Measurements from ENCODE around the gene BICDL1. TPM values are rescaled to one million over a fixed set of nuclear protein-coding genes. Genes with fewer than 3 reads are reported as not detected.
A peak's percentile ranks its signal among the peaks of the same experiment; 100 is the strongest.

BICDL1 gene
- total RNA-seq, 1 experiment from 2014 or later: 18.2 TPM

DNA sequence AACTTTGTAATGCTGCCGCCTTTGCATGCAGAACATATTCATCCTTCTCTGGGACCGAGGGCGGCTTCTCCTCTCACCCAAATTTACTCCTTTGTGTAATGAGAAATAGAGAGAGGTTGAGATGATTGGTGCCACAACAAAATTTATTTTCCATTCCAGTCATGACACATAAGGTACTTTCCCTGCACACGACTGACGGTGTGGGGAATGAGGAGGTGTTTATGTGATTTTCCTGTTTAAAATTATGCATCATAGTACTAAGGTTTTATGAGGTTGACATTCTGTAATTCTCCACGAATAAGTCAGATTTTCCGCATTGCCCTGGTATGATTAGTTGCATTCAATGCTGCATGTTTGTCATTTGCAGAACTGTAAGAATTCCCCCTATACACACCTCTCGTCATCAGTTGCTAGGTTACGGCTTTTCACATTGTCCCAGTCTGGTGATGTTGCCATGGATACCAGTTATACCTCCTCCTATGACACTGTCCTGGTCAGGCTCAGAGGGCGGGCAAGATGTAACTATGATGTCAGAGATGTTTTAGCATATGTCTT lies 23.1 kb downstream of the BICDL1 start:
- Histone ChIP-seq H3K9ac (ENCODE audit: low read length) (no peak overlapping the region), H4K20me1 (ENCODE audit: insufficient read depth) (no peaks in the 10 kb centered on the region), H3K4me2 (ENCODE audit: low read length) (no peak overlapping the region), H3K9me3 (ENCODE audit: control insufficient read depth in 1 of 2, insufficient read depth in 1 of 2, low read depth in 1 of 2, low read length in 2 of 2) (no peaks in the 10 kb centered on the region), H3K36me3 (ENCODE audit: control insufficient read depth in 1 of 2, insufficient read depth in 2 of 2, low read length in 2 of 2) (no peaks in the 10 kb centered on the region), H3K4me3 (replicated peaks in 1 of 2; ENCODE audit: low read depth in 1 of 2, low read length in 2 of 2) (no peak overlapping the region), H3K4me1 (ENCODE audit: control insufficient read depth in 1 of 2, insufficient read depth in 2 of 2, low read length in 2 of 2) (peaks cover 19 to 22% of the 10 kb centered on the region in 2 experiments), H3K79me2 (ENCODE audit: insufficient read depth, low read length) (no peaks in the 10 kb centered on the region), H3K9me2 (ENCODE audit: insufficient read depth) (no peaks in the 10 kb centered on the region), H3K27me3 (ENCODE audit: insufficient read depth, low read length) (no peaks in the 10 kb centered on the region), H2AFZ (ENCODE audit: low read depth, low read length, poor library complexity, severe bottlenecking) (no peak overlapping the region), H3K27ac (ENCODE audit: low read depth, low read length) (no peak overlapping the region)
- ATAC-seq: no peak
- ChIA-PET CTCF (no interaction called here), RAD21 (ENCODE audit: low non-redundant PET in 1 of 2, low total read pairs in 2 of 2, uncharacterized antibody in 2 of 2, unreplicated experiment in 2 of 2) (no interaction called here), POLR2A (no interaction called here)
- intact Hi-C loops (cut with micrococcal nuclease): no loop called here
- BruUV-seq (replicated peaks): no TSS peak
- DNase-seq (ENCODE audit: low read depth, low spot score): peak; percentile 18
- no peak for TF ChIP-seq JUND (IDR thresholded peaks at IDR 0.05)
- TF ChIP-seq, protein P1, sequence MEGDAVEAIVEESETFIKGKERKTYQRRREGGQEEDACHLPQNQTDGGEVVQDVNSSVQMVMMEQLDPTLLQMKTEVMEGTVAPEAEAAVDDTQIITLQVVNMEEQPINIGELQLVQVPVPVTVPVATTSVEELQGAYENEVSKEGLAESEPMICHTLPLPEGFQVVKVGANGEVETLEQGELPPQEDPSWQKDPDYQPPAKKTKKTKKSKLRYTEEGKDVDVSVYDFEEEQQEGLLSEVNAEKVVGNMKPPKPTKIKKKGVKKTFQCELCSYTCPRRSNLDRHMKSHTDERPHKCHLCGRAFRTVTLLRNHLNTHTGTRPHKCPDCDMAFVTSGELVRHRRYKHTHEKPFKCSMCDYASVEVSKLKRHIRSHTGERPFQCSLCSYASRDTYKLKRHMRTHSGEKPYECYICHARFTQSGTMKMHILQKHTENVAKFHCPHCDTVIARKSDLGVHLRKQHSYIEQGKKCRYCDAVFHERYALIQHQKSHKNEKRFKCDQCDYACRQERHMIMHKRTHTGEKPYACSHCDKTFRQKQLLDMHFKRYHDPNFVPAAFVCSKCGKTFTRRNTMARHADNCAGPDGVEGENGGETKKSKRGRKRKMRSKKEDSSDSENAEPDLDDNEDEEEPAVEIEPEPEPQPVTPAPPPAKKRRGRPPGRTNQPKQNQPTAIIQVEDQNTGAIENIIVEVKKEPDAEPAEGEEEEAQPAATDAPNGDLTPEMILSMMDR (IDR thresholded peaks at IDR 0.05 in 2 of 3, conservative IDR thresholded peaks at IDR 0.05 in 1 of 3; ENCODE audit: borderline replicate concordance in 1 of 3, insufficient read depth in 1 of 3, low read depth in 2 of 3, low read length in 2 of 3): no peak
- TF ChIP-seq CEBPB (IDR thresholded peaks at IDR 0.05; ENCODE audit: low read depth): no peak
- no peak for TF ChIP-seq ELF1 (IDR thresholded peaks at IDR 0.05; ENCODE audit: borderline replicate concordance, low read depth)
- TF ChIP-seq POLR2A (IDR thresholded peaks at IDR 0.05; ENCODE audit: borderline replicate concordance, extremely low read depth, insufficient read depth, insufficient read length): no peak
- TF ChIP-seq RAD21 (IDR thresholded peaks at IDR 0.05; ENCODE audit: low read depth): no peak
- TF ChIP-seq, protein P2, sequence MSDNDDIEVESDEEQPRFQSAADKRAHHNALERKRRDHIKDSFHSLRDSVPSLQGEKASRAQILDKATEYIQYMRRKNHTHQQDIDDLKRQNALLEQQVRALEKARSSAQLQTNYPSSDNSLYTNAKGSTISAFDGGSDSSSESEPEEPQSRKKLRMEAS (IDR thresholded peaks at IDR 0.05): no peak
